HG02981 (cell line): Measurements from ENCODE around the gene HNRNPUL2.
A peak's percentile ranks its signal among the peaks of the same experiment; 100 is the strongest.

Experiments used
- ATAC-seq: cut with Tn5 transposase; IDR thresholded peaks from one replicate; pipeline ENCODE4 v1.9.1; 2021; ENCODE audit warnings: mild to moderate bottlenecking, moderate library complexity; ENCODE audit not compliant: unreplicated experiment

Gene HNRNPUL2

GRCh38 chr11:62671608-62672389 is 55.5 kb downstream of the HNRNPUL2 start, which contains the start of the genes LBHD1 and UQCC3:
LBHD1 (minus strand) TSS chr11:62672267; CDS start chr11:62670031, 2,236 bp downstream.
UQCC3 (plus strand) TSS chr11:62671673; CDS start chr11:62671746, 73 bp downstream.
- ATAC-seq, result peak; percentile 78

GRCh38 chr11:62671236-62671607 is 56.0 kb downstream of the HNRNPUL2 start:
- peak; percentile 3 for ATAC-seq

GRCh38 chr11:62669420-62670161 is 57.7 kb downstream of the HNRNPUL2 start:
- no peak for ATAC-seq

GRCh38 chr11:62667460-62667859 is 59.8 kb downstream of the HNRNPUL2 start:
- ATAC-seq, result no peak

- ATAC-seq, result no peak
These were observed 60.9 kb downstream of the HNRNPUL2 start for GRCh38 chr11:62666259-62666926.

GRCh38 chr11:62665599-62666258 is 61.5 kb downstream of the HNRNPUL2 start:
- peak; percentile 22 for ATAC-seq

- ATAC-seq, result peak; percentile 86
These were observed 62.1 kb downstream of the HNRNPUL2 start, which contains the start of the genes C11orf98 and CSKMT for GRCh38 chr11:62665075-62665598. C11orf98 (minus strand) TSS chr11:62665210; CDS start chr11:62665169, 41 bp downstream. CSKMT (plus strand) TSS chr11:62665312; CDS start chr11:62665880, 568 bp downstream.

- peak; percentile 15 for ATAC-seq
These were observed 62.7 kb downstream of the HNRNPUL2 start for GRCh38 chr11:62664405-62665074.
